GM18526 (cell line): ENCODE measurements around the gene GLRA3.

Experiments used
- POLR2A ChIP-seq: IDR thresholded peaks from 3 replicates; pipeline ENCODE4 v1.6.1; 2011; ENCODE audit not compliant: insufficient read length; ENCODE audit errors: extremely low read depth

The GLRA3 gene

GRCh38 chr4:174657472-174657871, 171.6 kb downstream of the GLRA3 start:
- TF ChIP-seq POLR2A, result no peak

- TF ChIP-seq POLR2A, result no peak
Observed at GRCh38 chr4:174654634-174655033, 174.4 kb downstream of the GLRA3 start.

GRCh38 chr4:174650711-174651355, 178.2 kb downstream of the GLRA3 start:
- TF ChIP-seq POLR2A, result no peak

GRCh38 chr4:174648812-174649211, 180.2 kb downstream of the GLRA3 start:
- no peak for TF ChIP-seq POLR2A

GRCh38 chr4:174646326-174646725, 182.7 kb downstream of the GLRA3 start:
- TF ChIP-seq POLR2A, result no peak

GRCh38 chr4:174640146-174640545, 188.9 kb downstream of the GLRA3 start:
- no peak for TF ChIP-seq POLR2A

- no peak for TF ChIP-seq POLR2A
Observed at GRCh38 chr4:174635732-174636131, 193.3 kb downstream of the GLRA3 start.

GRCh38 chr4:174633399-174633798, 195.6 kb downstream of the GLRA3 start:
- TF ChIP-seq POLR2A, result no peak

GRCh38 chr4:174631901-174632758, 196.9 kb downstream of the GLRA3 start:
- no peak for TF ChIP-seq POLR2A

- no peak for TF ChIP-seq POLR2A
Observed at GRCh38 chr4:174629265-174629664, 199.8 kb downstream of the GLRA3 start.

- no peak for TF ChIP-seq POLR2A
Observed at GRCh38 chr4:174628191-174628590, 200.9 kb downstream of the GLRA3 start.

- TF ChIP-seq POLR2A, result no peak
Observed at GRCh38 chr4:174627473-174627872, 201.6 kb downstream of the GLRA3 start.

- no peak for TF ChIP-seq POLR2A
Observed at GRCh38 chr4:174626342-174627008, 202.6 kb downstream of the GLRA3 start.

- TF ChIP-seq POLR2A, result no peak
Observed at GRCh38 chr4:174616661-174617060, 212.4 kb downstream of the GLRA3 start.

- TF ChIP-seq POLR2A, result no peak
Observed at GRCh38 chr4:174613979-174614378, 215.1 kb downstream of the GLRA3 start.

- no peak for TF ChIP-seq POLR2A
Observed at GRCh38 chr4:174611792-174612191, 217.3 kb downstream of the GLRA3 start.
